HepG2 (cell line): Measurements from ENCODE around the gene RIMOC1. TPM values are rescaled to one million over a fixed set of nuclear protein-coding genes. Genes with fewer than 3 reads are reported as not detected.

Source experiments
- CREB1 ChIP-seq, 2 experiments: fragments of 450-650 bp in 1 of 2; IDR thresholded peaks; 2 replicates each; pipeline ENCODE4 v1.6.1; 2016 to 2017; ENCODE audit warnings: control low read depth in 1 of 2, mild to moderate bottlenecking in 1 of 2, missing compliant biosample characterization in 1 of 2, missing genetic modification characterization in 1 of 2
- DPF2 ChIP-seq: sonication (generic); formaldehyde crosslinking; IDR thresholded peaks from 2 replicates; pipeline ENCODE4 v1.4.0; 2020; ENCODE audit warnings: mild to moderate bottlenecking, low read depth, missing genetic modification reagents, borderline replicate concordance
- ERF ChIP-seq: IDR thresholded peaks from 2 replicates; pipeline ENCODE4 v1.6.1; 2018; ENCODE audit warnings: missing biosample characterization, missing genetic modification reagents
- FOSL2 ChIP-seq: sonication (generic); formaldehyde crosslinking; IDR thresholded peaks from 2 replicates; pipeline ENCODE4 v1.4.0; 2020; ENCODE audit warnings: missing genetic modification reagents
- FOXJ3 ChIP-seq: sonication (generic); formaldehyde crosslinking; IDR thresholded peaks from 2 replicates; pipeline ENCODE4 v1.4.0; 2020; ENCODE audit warnings: missing genetic modification reagents, mild to moderate bottlenecking, borderline replicate concordance
- FOXO1 ChIP-seq: sonication (generic); formaldehyde crosslinking; IDR thresholded peaks from 2 replicates; pipeline ENCODE4 v1.4.0; 2020; ENCODE audit warnings: missing genetic modification reagents
- HMG20A ChIP-seq: IDR thresholded peaks from 2 replicates; pipeline ENCODE4 v1.6.1; 2016; ENCODE audit warnings: borderline replicate concordance
- KDM1A ChIP-seq: IDR thresholded peaks from 2 replicates; pipeline ENCODE4 v1.6.1; 2016; ENCODE audit warnings: missing compliant biosample characterization
- KLF16 ChIP-seq, 2 experiments: sonication (generic) in 1 of 2; formaldehyde crosslinking in 1 of 2; IDR thresholded peaks; 2 replicates each; pipeline versions ENCODE4 v1.6.1 to v1.8.0; 2016 to 2023; ENCODE audit warnings: missing genetic modification reagents in 2 of 2, missing compliant biosample characterization in 1 of 2
- MEIS1 ChIP-seq: sonication (generic); formaldehyde crosslinking; IDR thresholded peaks from 2 replicates; pipeline ENCODE4 v1.9.0; 2021; ENCODE audit warnings: mild to moderate bottlenecking, missing genetic modification reagents, moderate library complexity, borderline replicate concordance
- NCOA2 ChIP-seq: sonication (generic); formaldehyde crosslinking; IDR thresholded peaks from 2 replicates; pipeline ENCODE4 v1.8.0; 2022; ENCODE audit warnings: inconsistent platforms
- SAP130 ChIP-seq: IDR thresholded peaks from 2 replicates; pipeline ENCODE4 v1.6.1; 2016; ENCODE audit warnings: low read depth
- TSC22D2 ChIP-seq: sonication (generic); formaldehyde crosslinking; IDR thresholded peaks from 2 replicates; pipeline ENCODE4 v1.5.1; 2020; ENCODE audit warnings: missing genetic modification reagents, mild to moderate bottlenecking, borderline replicate concordance
- ZEB1 ChIP-seq: IDR thresholded peaks from 2 replicates; pipeline ENCODE4 v1.6.1; 2012; ENCODE audit warnings: mild to moderate bottlenecking, low read depth, inconsistent platforms; ENCODE audit not compliant: insufficient replicate concordance
- ZNF446 ChIP-seq: sonication (generic); formaldehyde crosslinking; IDR thresholded peaks from 2 replicates; pipeline ENCODE4 v1.5.0; 2020; ENCODE audit warnings: mild to moderate bottlenecking, missing genetic modification reagents
- ZNF678 ChIP-seq: sonication (generic); formaldehyde crosslinking; IDR thresholded peaks from 2 replicates; pipeline ENCODE4 v1.4.0; 2020; ENCODE audit warnings: mild to moderate bottlenecking, missing genetic modification reagents
- ZNF839 ChIP-seq: sonication (generic); formaldehyde crosslinking; IDR thresholded peaks from 2 replicates; pipeline ENCODE4 v1.4.0; 2020; ENCODE audit warnings: missing genetic modification reagents, mild to moderate bottlenecking, borderline replicate concordance
- polyA plus RNA-seq, 8 experiments: library from polyadenylated mRNA; depleted of rRNA in 3 of 8; stranded (reverse) in 7 of 8; unstranded in 1 of 8; fragments of >200 nt; fragmentation: Illumina TruSeq in 4 of 8; extraction: Trizol in 4 of 8; gene quantifications; 2 replicates each; pipeline versions ENCODE4 v1.2.1 to v1.2.3, GENCODE V29; 2011 to 2016; ENCODE audit warnings: low read depth in 4 of 8, missing spikeins in 1 of 8, mixed read lengths in 1 of 8; ENCODE audit not compliant: insufficient read depth in 1 of 8
- total RNA-seq, 5 experiments: library from RNA; depleted of rRNA; stranded (reverse); fragments of >200 nt; fragmentation: Illumina TruSeq; extraction: Trizol; gene quantifications; 2 replicates each; pipeline ENCODE4 v1.2.3, GENCODE V29; 2016; ENCODE audit warnings: low read depth in 1 of 5
- TF ChIP-seq, protein P1 (sequence below): sonication (generic); formaldehyde crosslinking; IDR thresholded peaks from 2 replicates; pipeline ENCODE4 v1.5.0; 2020; ENCODE audit warnings: mild to moderate bottlenecking, missing genetic modification reagents
- TF ChIP-seq, protein P2 (sequence below): sonication (generic); formaldehyde crosslinking; IDR thresholded peaks from 2 replicates; pipeline ENCODE4 v1.8.0; 2022; ENCODE audit warnings: mild to moderate bottlenecking, missing genetic modification reagents, moderate library complexity
- TF ChIP-seq, protein P3 (sequence below), 2 experiments: sonication (generic) in 1 of 2; formaldehyde crosslinking in 1 of 2; IDR thresholded peaks; 2 replicates each; pipeline versions ENCODE4 v1.4.0 to v1.6.1; 2016 to 2020; ENCODE audit warnings: borderline replicate concordance in 1 of 2, low read depth in 1 of 2, mild to moderate bottlenecking in 1 of 2, missing genetic modification reagents in 1 of 2
- TF ChIP-seq, protein P4 (sequence below): sonication (generic); formaldehyde crosslinking; IDR thresholded peaks from 2 replicates; pipeline ENCODE4 v1.4.0; 2020; ENCODE audit warnings: missing genetic modification reagents

Gene RIMOC1
- total and polyA plus RNA-seq, 2 of the 13 experiments (the other 11 are each of a cell fraction or from before 2014, with no cell fraction given): 16.3 to 16.9 TPM

DNA sequence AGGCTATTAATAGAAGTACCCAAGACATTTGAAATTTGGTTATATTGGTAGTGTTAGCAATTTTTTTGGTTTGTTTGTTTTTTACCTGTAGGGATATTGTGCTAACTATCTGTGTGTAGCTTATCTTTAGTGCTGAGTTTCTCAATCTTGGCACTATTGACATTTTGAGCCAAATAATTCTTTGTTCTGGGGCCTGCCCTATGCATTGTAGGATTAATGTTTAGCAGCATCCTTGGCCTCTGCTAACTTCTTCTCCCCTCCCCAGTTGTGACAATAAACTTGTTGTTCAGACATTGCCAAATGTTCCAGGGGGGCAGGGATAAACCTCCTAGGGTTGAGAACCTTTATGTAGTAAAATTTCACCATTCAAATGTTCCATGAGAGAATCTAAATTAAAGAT is 24.9 kb downstream of the RIMOC1 start (continued):
- TF ChIP-seq DPF2 (CRISPR knock-in tag): peak; percentile 27; the same call in 1 of the 2 replicates
- TF ChIP-seq, protein P1, sequence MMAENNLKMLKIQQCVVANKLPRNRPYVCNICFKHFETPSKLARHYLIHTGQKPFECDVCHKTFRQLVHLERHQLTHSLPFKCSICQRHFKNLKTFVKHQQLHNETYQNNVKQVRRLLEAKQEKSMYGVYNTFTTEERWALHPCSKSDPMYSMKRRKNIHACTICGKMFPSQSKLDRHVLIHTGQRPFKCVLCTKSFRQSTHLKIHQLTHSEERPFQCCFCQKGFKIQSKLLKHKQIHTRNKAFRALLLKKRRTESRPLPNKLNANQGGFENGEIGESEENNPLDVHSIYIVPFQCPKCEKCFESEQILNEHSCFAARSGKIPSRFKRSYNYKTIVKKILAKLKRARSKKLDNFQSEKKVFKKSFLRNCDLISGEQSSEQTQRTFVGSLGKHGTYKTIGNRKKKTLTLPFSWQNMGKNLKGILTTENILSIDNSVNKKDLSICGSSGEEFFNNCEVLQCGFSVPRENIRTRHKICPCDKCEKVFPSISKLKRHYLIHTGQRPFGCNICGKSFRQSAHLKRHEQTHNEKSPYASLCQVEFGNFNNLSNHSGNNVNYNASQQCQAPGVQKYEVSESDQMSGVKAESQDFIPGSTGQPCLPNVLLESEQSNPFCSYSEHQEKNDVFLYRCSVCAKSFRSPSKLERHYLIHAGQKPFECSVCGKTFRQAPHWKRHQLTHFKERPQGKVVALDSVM (CRISPR knock-in tag): no peak
- no peak for TF ChIP-seq TSC22D2 (CRISPR knock-in tag)
- TF ChIP-seq FOSL2 (CRISPR knock-in tag): 0 out of 2 replicates have a peak, but pooled peaks have one; percentile 23
- no peak for TF ChIP-seq ZNF839 (CRISPR knock-in tag)
- no peak for TF ChIP-seq ZNF678 (CRISPR knock-in tag)
- 0 out of 2 replicates have a peak, but pooled peaks have one; percentile 16 for TF ChIP-seq ERF (CRISPR knock-in tag)
- TF ChIP-seq SAP130 (CRISPR knock-in tag): 0 out of 2 replicates have a peak, but pooled peaks have one; percentile 9
- TF ChIP-seq KDM1A (CRISPR knock-in tag): peak; percentile 34; the same call in 1 of the 2 replicates
- TF ChIP-seq ZNF446 (CRISPR knock-in tag): no peak
- peak; percentile 39; the same call in 1 of the 2 replicates for TF ChIP-seq FOXO1
- peak; percentile 80 for TF ChIP-seq NCOA2 (CRISPR knock-in tag)
- TF ChIP-seq, protein P2, sequence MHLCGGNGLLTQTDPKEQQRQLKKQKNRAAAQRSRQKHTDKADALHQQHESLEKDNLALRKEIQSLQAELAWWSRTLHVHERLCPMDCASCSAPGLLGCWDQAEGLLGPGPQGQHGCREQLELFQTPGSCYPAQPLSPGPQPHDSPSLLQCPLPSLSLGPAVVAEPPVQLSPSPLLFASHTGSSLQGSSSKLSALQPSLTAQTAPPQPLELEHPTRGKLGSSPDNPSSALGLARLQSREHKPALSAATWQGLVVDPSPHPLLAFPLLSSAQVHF (CRISPR knock-in tag): no peak
- peak in 1 of 2 experiments; percentile 51; a peak in 1 of 4 replicates for TF ChIP-seq KLF16 (CRISPR knock-in tag; IDR thresholded peaks at IDR 0.05)
- TF ChIP-seq CREB1 (IDR thresholded peaks at IDR 0.05): no peak
- 0 out of 2 replicates have a peak, but pooled peaks have one; percentile 27 for TF ChIP-seq CREB1 (CRISPR knock-in tag; IDR thresholded peaks at IDR 0.05)
- peak; percentile 61; the same call in 1 of the 2 replicates for TF ChIP-seq FOXJ3 (CRISPR knock-in tag)
- TF ChIP-seq, protein P3, sequence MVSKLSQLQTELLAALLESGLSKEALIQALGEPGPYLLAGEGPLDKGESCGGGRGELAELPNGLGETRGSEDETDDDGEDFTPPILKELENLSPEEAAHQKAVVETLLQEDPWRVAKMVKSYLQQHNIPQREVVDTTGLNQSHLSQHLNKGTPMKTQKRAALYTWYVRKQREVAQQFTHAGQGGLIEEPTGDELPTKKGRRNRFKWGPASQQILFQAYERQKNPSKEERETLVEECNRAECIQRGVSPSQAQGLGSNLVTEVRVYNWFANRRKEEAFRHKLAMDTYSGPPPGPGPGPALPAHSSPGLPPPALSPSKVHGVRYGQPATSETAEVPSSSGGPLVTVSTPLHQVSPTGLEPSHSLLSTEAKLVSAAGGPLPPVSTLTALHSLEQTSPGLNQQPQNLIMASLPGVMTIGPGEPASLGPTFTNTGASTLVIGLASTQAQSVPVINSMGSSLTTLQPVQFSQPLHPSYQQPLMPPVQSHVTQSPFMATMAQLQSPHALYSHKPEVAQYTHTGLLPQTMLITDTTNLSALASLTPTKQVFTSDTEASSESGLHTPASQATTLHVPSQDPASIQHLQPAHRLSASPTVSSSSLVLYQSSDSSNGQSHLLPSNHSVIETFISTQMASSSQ (IDR thresholded peaks at IDR 0.05; ENCODE audit: low read depth): peak; percentile 71
- TF ChIP-seq, protein P3 (CRISPR knock-in tag; IDR thresholded peaks at IDR 0.05; ENCODE audit: borderline replicate concordance): peak; percentile 72; the same call in 1 of the 2 replicates
- peak; percentile 72; the same call in 1 of the 2 replicates for TF ChIP-seq HMG20A (CRISPR knock-in tag)
- TF ChIP-seq, protein P4, sequence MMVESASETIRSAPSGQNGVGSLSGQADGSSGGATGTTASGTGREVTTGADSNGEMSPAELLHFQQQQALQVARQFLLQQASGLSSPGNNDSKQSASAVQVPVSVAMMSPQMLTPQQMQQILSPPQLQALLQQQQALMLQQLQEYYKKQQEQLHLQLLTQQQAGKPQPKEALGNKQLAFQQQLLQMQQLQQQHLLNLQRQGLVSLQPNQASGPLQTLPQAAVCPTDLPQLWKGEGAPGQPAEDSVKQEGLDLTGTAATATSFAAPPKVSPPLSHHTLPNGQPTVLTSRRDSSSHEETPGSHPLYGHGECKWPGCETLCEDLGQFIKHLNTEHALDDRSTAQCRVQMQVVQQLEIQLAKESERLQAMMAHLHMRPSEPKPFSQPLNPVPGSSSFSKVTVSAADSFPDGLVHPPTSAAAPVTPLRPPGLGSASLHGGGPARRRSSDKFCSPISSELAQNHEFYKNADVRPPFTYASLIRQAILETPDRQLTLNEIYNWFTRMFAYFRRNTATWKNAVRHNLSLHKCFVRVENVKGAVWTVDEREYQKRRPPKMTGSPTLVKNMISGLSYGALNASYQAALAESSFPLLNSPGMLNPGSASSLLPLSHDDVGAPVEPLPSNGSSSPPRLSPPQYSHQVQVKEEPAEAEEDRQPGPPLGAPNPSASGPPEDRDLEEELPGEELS: peak; percentile 92
- peak; percentile 81 for TF ChIP-seq ZEB1
- no peak for TF ChIP-seq MEIS1 (CRISPR knock-in tag)
